ENCODE data around the gene ACSL1.
"Not testable (repeated sequence)": the region's sequence is repeated elsewhere in the genome, so short reads cannot be mapped to it uniquely, and the experiment has no call there.

Gene ACSL1

GRCh38 chr4:184843984-184844554, 18.3 kb upstream of the ACSL1 start:
- no peak for DNase-seq (ENCODE audit: low spot score)

DNA sequence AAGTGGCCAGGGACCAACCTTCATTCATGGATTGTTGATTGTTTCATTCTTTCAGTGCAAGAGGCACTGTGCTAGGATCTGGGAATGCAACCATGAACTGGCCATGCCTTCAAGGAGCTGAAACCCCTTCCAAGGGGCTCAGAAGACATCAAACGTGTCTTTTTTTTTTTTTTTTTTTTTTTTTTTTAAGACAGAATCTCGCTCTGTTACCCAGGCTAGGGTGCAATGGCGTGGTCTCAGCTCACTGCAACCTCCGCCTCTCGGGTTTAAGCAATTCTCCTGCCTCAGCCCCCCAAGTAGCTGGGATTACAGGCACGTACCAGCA, 13.3 kb upstream of the ACSL1 start:
- not testable (repeated sequence) for DNase-seq (ENCODE audit: low spot score)

DNA sequence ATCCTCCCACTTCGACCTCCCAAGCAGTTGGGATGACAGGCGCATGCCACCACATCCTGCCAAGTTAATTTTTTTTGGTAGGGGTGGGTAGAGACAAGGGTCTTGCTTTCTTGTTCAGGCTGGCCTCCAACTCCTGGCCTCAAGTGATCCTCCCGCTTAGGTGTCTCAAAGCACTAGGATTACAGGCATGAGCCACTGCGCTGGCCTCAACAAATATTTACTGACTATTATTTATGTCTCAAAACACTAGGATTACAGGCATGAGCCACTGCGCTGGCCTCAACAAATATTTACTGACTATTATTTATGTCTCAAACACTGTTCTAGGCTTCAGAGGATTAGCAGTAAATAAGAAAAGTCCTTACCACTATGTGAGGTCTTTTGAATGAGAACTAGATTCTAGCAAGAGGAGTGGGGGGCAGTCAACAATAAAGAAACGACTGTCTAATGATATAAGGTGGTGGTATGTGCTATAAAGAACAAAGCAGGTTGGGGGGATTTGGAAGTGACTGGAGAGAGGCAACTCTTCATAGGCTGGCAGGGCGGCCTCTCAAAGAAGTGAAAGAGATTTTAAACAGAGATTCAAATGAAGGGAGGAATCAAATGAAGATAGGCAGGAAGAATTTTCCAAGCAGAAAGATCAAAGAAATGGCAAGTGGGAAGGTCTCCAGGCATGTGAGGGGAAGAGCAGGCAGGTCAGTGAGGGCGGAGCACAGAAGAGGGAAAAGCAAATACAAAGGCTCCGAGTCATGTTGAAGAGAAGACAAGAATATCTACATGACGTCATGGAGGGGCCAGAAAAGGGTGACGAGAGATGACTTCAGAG, 12.7 kb upstream of the ACSL1 start:
- no peak for DNase-seq (ENCODE audit: low spot score)

DNA sequence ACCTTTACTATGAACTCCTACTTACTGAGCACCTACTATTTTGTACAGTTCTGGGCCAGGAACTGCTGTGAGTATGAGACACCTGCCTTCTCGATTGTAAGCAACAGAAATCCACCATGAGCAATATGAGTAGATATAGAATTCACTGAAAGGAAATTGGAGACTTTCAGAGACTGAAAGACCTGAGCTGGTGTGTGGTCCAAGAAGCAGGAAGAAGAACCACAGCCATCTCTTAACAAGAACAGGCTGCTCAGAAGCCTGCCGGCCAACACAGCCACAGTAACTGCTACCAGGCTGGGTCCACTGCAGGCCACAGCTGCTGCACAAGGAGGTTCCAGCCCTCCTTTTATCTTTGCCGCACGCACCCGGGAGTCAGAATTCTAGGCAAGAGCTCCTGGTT, 10.8 kb upstream of the ACSL1 start:
- DNase-seq (ENCODE audit: low spot score), result no peak

GRCh38 chr4:184833046-184833838, 7.5 kb upstream of the ACSL1 start:
- no peak for DNase-seq (ENCODE audit: low spot score)

DNA sequence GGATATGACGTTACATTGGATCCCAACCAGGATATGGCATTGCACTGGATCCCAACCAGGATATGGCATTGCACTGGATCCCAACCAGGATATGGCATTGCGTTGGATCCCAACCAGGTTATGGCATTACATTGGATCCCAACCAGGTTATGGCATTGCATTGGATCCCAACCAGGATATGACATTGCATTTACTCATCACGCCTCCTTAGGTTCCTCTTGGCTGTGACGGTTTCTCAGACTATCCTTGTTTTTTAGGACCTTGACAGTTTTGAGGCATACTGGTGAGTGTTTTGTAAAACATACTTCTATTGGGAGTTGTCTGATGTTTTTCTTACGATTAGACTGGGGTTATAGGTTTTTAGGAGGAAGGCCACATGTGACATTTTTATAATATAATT, 5.4 kb upstream of the ACSL1 start:
- DNase-seq (ENCODE audit: low spot score), result no peak

DNA sequence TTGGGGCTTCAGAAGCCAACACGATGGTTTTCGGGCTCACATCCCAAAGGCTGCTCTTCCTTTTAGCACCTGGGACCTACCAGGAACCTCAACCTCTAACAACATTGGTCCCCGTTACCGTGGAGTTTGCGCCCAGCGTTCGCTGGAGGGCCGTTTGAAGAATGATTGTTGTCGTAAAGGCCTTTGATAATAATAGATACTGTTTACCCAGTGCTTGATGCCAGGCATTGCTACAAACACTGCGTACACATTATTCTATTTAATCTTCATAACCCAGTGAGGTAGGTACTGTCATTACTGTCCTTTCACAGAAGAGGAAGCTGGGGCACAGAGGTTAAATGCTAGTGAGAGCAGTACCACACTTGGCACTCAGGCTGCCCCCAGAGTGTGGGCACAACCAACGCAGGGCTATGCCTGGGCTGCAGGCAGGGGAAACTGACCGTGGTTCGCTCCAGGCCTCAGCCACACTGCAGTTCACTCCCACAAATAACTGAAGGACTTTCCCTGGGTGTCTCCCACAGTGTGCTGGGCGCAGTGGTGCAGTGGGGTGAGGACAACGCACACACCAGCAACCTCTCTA, 1.0 kb upstream of the ACSL1 start:
- DNase-seq (ENCODE audit: low spot score), result no peak

DNA sequence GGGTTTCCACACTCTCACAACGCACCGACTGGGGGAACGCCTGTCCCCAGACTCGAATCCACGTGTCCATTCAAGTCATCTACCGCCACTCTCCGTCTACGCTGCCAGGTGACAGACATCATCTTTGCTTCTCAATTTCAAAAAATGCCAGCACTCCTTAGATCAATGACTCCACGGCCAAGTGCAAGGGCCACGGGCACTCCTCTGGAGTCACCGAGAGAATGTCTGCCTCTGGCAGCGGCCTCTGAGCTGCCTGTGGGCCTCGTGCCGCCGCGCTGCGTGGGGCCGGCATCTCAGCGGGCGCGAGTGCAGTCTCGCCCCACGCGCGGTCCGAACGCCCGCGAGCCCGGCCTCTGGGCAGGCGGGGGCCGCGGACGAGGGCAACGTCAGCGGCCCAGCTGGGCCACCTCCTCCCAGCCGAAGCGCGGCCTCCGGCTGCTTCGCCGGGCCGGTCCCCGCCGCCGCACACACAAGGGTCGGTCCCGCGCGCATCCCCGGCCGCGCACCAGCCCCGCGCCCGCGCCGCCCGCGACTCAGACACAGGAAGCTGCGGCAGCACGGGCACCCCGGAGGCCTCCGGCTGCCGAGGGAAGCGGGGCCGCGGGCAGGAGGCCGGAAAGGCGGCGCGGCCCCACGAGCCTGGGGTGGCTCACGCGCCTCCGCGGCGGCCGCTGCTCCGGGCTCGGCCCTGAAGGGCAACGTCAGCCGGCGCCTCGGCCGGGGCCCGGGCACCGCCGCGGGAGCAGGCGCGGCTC, 450 bp downstream of the ACSL1 start:
- DNase-seq (ENCODE audit: low spot score), result peak; percentile 28

GRCh38 chr4:184824776-184825084, 1.0 kb downstream of the ACSL1 start:
- DNase-seq (ENCODE audit: low spot score), result no peak

GRCh38 chr4:184824081-184824775, 1.5 kb downstream of the ACSL1 start:
- peak; percentile 24 for DNase-seq (ENCODE audit: low spot score)

DNA sequence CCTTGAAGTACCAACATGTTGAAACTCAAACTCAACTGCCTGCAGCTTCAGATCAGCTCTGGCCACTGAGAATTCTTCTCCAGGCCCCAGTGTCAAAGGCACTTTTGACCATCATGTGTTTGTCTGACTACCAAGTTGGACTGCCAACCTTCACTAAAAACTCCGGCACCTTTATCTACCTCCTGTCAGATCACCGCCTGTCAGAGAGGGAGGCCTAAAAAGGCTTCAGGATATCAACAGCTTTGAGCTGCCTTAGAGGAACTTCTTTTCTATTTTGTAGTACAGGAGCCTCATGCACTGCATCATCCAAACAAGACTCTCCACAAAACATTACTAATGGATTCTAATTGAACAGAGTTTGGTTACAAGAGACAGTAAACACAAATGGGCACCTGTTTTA, 2.8 kb downstream of the ACSL1 start:
- no peak for DNase-seq (ENCODE audit: low spot score)

- no peak for DNase-seq (ENCODE audit: low spot score)
These were observed 3.4 kb downstream of the ACSL1 start for GRCh38 chr4:184822356-184822755.

DNA sequence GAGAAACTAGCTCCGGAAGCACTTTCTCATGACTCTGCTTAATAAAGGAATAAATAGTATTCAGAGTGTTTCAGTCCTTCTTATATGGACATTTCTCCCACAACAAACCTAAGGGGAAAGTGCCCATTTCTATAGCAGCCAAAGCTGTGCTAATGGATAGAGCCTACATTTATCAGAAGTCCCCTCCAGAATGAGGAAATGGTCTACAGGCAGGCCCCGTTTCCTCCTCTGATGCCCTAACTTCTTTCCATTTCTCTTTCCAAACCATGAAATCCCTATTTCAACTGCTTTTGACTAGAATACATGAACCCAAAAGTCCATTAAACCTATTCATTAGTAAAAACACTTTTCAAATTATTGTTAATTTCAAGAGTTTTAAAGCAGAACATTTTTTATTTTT, 4.5 kb downstream of the ACSL1 start:
- no peak for DNase-seq (ENCODE audit: low spot score)

DNA sequence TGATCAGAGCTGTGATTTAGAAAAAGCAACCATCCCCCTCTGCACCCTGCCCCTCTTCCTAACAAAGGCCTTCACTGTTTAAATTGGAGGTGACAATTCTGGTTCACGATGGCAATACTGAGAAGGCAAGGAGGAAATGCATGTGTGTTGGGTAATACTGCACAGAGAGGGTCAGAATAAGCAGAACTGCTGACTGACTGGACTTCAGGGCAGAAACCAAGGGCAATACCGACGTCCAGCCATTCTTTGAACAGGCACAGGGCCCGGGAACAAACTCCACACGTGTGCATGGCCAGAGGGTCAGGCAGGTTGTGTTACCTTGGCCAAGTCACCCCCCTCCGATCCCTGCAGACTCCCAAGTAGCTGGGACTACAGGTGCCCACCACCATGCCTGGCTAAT, 6.0 kb downstream of the ACSL1 start:
- no peak for DNase-seq (ENCODE audit: low spot score)

DNA sequence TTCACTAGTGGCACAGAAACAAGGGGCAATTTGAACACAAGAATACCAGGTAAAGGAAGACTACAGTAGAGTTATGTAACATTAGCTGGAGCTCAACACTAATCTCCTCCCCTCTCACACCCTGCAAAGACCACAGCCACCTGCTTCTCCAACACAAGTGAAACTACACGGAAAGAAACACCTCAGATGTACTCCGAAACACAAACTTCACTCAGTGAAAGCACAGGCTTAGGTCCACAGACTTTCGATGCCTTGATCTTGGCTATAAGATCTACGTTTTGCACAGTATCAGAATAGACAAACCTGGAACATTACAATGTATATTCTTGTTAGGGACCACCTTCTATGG, 7.6 kb downstream of the ACSL1 start:
- no peak for DNase-seq (ENCODE audit: low spot score)

DNA sequence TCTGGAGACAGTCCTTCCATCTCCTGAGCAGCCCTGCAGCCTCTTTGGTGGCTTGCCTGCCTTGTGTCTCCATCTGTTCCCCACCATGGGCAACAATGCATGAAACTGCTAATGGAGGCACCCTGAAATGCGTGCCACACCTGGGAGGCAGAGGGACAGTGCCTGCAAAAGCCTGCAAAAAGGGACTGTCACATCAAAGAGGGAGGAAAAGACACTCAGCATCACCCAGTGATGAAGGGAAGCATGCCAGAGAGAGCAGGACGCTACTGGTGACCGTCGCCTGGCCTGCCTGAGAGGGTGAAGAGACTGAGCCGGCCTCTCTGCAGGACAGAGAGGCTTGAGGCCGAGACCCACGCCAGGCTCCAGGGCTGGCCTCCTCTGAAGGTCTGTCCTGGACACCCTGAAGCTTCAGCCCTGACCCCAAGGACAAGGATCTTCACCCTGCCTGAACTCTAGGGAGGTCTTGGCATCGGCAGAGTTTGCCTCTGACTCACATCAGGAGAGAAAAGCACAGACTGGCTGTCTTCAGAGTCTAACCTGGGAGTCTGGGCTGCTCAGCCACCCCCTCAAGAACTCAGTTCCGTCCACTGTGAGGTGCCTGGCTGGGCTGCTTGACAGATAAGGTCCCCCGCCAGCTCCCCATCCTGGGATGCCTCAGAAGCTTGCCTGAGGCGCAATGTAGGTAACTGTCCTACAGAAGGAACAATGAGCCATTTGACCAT, 8.1 kb downstream of the ACSL1 start:
- no peak for DNase-seq (ENCODE audit: low spot score)

GRCh38 chr4:184816962-184817361, 8.8 kb downstream of the ACSL1 start:
- DNase-seq (ENCODE audit: low spot score), result no peak

DNA sequence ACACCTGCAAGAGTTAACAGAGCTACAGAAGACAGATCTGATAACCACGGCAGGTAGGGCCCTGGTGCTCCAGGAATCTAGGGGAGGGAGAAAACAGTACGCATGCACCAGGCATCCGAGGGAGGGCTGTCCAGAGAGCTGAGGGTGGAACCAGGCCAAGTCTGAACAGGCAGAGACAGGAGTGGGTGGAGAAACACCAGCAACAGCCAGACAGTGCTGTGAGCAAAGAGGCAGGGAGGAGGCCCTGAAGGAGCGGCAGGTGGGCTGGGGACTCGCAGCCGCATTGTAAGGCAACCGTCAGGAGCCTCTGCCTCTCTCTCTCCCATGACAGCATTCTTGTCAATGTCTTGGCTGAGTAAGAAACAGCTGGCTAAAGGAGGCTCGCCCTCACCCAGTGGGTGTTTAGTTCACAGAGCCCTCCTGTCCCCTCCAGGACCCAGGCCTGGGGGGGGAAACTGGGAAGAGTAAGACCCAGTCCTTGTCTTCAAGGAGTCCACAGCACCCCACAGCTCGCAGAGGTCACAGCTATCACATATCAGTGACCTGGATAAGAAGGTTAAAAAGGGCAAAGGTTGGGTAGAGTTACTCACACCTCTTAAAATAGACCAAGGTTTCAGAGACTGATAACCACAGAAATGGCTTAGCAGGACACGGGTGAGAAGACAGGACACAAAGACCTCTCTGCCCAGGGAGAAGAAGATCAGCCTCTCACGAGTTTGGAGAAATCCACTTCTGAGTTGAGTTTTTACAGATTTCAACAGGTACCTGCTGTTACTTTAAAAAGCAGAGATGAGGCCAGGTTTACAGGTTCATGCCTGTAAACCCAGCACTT, 10.5 kb downstream of the ACSL1 start:
- DNase-seq (ENCODE audit: low spot score), result no peak

DNA sequence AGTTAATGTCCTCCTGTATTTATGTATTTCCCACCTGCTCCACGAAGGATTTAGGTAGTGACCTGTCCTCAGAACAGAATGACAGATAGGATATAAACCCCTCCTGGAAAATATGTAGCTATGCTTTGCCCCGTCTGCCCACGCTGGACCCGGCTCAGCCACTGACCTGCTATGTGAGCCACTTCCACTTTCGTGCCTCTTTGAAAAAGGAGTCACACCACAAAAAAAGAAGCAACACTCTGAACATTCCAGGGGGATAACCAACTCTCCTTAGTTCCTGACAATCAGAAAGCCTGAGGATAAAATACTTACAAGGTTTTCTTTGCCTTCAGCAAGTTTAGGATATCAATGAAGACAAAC, 11.1 kb downstream of the ACSL1 start:
- no peak for DNase-seq (ENCODE audit: low spot score)

GRCh38 chr4:184812651-184813181, 13.1 kb downstream of the ACSL1 start:
- DNase-seq (ENCODE audit: low spot score), result no peak

All from CD4-positive, alpha-beta T cell treated with Interleukin-15 for 4 hours (primary cell).